Kidney (tissue), 14 donors: ENCODE data around the gene FER. TPM values are rescaled to one million over a fixed set of nuclear protein-coding genes. Genes with fewer than 3 reads are reported as not detected.

Experiments
- DNase-seq, 5 donors: peaks; one replicate each; pipeline ENCODE4 v3.0.0-alpha.2; 2013 to 2020
- FAIRE-seq: peaks from 2 replicates; lab custom pipeline; 2012; peaks lifted over from hg19 to GRCh38; lab: Jason Lieb, UNC
- H3K27ac ChIP-seq, 2 donors: one replicate each; pipeline ENCODE4 v1.7.0; 2013; ENCODE audit warnings: low read depth in 2 of 2, low read length in 2 of 2, inconsistent platforms in 1 of 2
- H3K27me3 ChIP-seq: one replicate; pipeline ENCODE4 v1.7.1; 2013; ENCODE audit warnings: low read length, inconsistent platforms; ENCODE audit not compliant: control insufficient read depth, insufficient read depth
- H3K36me3 ChIP-seq, 3 donors: one replicate each; pipeline versions ENCODE4 v1.7.0 to v1.7.1; 2013; ENCODE audit warnings: low read length in 3 of 3, control low read depth in 1 of 3, inconsistent platforms in 1 of 3; ENCODE audit not compliant: insufficient read depth in 3 of 3, control insufficient read depth in 2 of 3
- H3K4me1 ChIP-seq, 3 donors: one replicate each; pipeline versions ENCODE4 v1.7.0 to v1.7.1; 2013; ENCODE audit warnings: low read length in 3 of 3, inconsistent platforms in 1 of 3, low read depth in 1 of 3; ENCODE audit not compliant: control insufficient read depth in 2 of 3, insufficient read depth in 2 of 3
- H3K4me3 ChIP-seq, 3 donors: one replicate each; pipeline versions ENCODE4 v1.7.0 to v1.8.1; 2013; ENCODE audit warnings: low read length in 3 of 3, control low read depth in 1 of 3, inconsistent platforms in 1 of 3
- H3K9ac ChIP-seq, 3 donors: one replicate each; pipeline versions ENCODE4 v1.7.0 to v1.7.1; 2013; ENCODE audit warnings: low read length in 3 of 3, control low read depth in 1 of 3, inconsistent platforms in 1 of 3
- H3K9me3 ChIP-seq, 3 donors: one replicate each; pipeline versions ENCODE4 v1.7.0 to v1.7.1; 2013; ENCODE audit warnings: low read length in 3 of 3, control low read depth in 1 of 3, inconsistent platforms in 1 of 3; ENCODE audit not compliant: control insufficient read depth in 2 of 3, insufficient read depth in 1 of 3
- CTCF ChIP-seq: IDR thresholded peaks from 3 replicates; pipeline ENCODE4 v1.5.1; 2012; ENCODE audit warnings: mild to moderate bottlenecking, moderate library complexity, borderline replicate concordance; ENCODE audit not compliant: insufficient read depth; ENCODE audit errors: extremely low read depth
- intact Hi-C: fragments of 100-400 bp; cut with DNase I; formaldehyde crosslinking; loops from one replicate; pipeline ENCODE4 v1.11.1; 2022
- polyA plus RNA-seq: library from polyadenylated mRNA; stranded (reverse); fragments of 350-450 nt; fragmentation: Illumina TruSeq; extraction: RNeasy Lipid Tissue Mini Kit (QIAGEN cat#74804); gene quantifications from one replicate; pipeline ENCODE4 v1.2.3, GENCODE V29; 2014; ENCODE audit warnings: low read depth, low replicate concordance; ENCODE audit not compliant: insufficient read depth
- total RNA-seq: library from RNA; stranded (reverse); fragmentation: NEBNext Ultra II Directional; extraction: Animal tissue kit (Norgen Biotek cat#: 25700); gene quantifications from one replicate; pipeline ENCODE4 v1.2.1, GENCODE V29; 2021
- donor health status: control.
- donor health status: control.
- donor health status: control.
- donor health status: control.
- donor health status: control.
- donor health status: DM: yes; HTN: yes; CAD: no.
- donor health status: Normal renal cell carcinoma (clear cell type).

The FER gene
- total and polyA plus RNA-seq, 2 donors from 2014 or later, result 2.1 to 38.2 TPM

DNA sequence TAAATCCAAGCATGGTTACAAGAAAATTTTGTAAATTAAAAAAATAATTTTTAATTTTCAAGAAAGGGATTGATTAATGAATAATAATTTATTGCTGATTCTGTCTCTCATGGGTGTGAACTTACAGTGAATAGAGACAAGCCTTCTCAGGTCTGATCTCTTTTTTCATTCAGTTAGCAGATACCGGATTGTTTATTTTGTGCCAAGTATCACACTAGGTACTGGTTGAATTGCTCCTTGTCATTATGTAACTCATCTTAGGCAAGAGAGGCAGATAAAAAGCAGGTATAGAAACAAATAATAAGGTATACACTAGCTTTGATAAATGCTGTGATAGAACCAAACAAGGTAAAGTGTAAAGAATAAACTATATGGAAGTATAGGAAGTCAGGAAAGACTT, 378.8 kb downstream of the FER start:
- Histone ChIP-seq H3K9me3 (peaks cover 0 to under 1% (median 0%) of the 10 kb centered on the region in 3 donors), H3K27ac (no peak overlapping the region), H3K36me3 (no peaks in the 10 kb centered on the region), H3K9ac (no peak overlapping the region), H3K27me3 (no peaks in the 10 kb centered on the region), H3K4me3 (no peak overlapping the region), H3K4me1 (no peaks in the 10 kb centered on the region)
- FAIRE-seq (no peak), DNase-seq (no peak)
- TF ChIP-seq CTCF, result no peak
- intact Hi-C loops, result no loop called here

- H3K36me3 ChIP-seq, result no peaks in the 10 kb centered on the region
- intact Hi-C loops, result no loop called here
- H3K27ac ChIP-seq, result no peak overlapping the region
- no peak overlapping the region for H3K4me3 ChIP-seq
- FAIRE-seq (no peak), DNase-seq (no peak)
- H3K9ac ChIP-seq, result no peak overlapping the region
- H3K27me3 ChIP-seq, result no peaks in the 10 kb centered on the region
- no peak for TF ChIP-seq CTCF
- H3K9me3 ChIP-seq, result no peaks in the 10 kb centered on the region
- peaks cover 0 to 5% (median 0%) of the 10 kb centered on the region in 3 donors for H3K4me1 ChIP-seq
Measured at GRCh38 chr5:109136906-109137305, 389.2 kb downstream of the FER start.

DNA sequence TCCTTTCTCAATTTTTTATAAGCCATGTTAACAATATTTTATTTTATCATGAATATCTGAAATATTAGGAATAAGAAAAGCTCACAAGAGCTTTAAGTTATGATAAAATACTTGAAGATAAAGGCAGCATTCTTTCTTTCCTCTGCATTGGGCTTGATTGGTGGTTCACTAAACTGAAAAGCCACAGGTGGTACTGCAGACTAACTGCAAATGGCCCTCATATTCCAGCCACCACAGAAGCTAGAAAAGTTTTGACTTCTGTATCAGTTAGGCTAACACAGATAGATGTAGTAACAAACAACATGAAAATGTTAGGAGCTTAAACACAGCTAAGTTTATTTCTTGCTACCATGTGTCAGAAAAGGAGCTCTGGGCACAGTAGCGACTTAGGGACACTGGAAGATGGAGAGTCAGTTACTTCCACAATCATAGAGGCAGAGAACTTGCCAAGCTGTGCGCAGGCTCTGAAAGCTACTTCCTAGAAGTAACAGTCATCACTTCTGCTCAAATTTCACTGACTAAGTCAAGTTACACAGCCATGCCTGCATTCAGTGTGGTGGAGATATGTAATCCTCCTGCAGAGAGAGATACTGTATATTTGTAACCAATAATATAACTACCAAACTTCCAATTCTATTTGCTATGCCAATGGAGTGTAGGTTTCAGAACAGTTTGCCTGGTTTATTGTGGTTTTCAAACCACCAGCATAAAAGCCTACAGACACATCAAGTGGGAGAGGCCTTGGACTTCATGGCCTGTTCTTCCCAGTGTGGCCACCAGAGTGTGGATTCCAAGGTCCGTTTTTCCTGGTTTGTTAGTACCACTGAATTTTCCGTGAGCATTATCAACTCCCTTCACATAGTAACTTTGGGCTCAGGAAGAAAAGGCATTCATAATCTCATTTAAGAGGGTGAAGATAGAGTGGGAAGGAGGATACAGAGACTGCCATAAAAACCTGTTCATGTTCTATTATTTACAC, 393.8 kb downstream of the FER start:
- Histone ChIP-seq H3K27me3 (no peaks in the 10 kb centered on the region), H3K9ac (no peak overlapping the region), H3K4me1 (no peaks in the 10 kb centered on the region), H3K4me3 (no peak overlapping the region), H3K36me3 (no peaks in the 10 kb centered on the region), H3K27ac (no peak overlapping the region), H3K9me3 (no peaks in the 10 kb centered on the region)
- intact Hi-C loops, result no loop called here
- DNase-seq (peak in 2 of 5 donors; percentile 4 to 12), FAIRE-seq (no peak)
- TF ChIP-seq CTCF, result no peak
